HEK293 (cell line): Measurements from ENCODE around the gene BICD1.

Source experiments
- CTCF ChIP-seq: fragments of 450-650 bp; formaldehyde crosslinking; IDR thresholded peaks from 2 replicates; pipeline ENCODE4 v1.5.1; 2016; ENCODE audit warnings: missing biosample characterization, missing genetic modification characterization
- ZBTB17 ChIP-seq: fragments of 450-650 bp; formaldehyde crosslinking; IDR thresholded peaks from 2 replicates; pipeline ENCODE4 v1.5.1; 2016; ENCODE audit warnings: missing biosample characterization, missing genetic modification characterization
- ZNF266 ChIP-seq: fragments of 450-650 bp; formaldehyde crosslinking; IDR thresholded peaks from 2 replicates; pipeline ENCODE4 v1.5.1; 2016; ENCODE audit warnings: missing biosample characterization, missing genetic modification characterization, low read depth
- TF ChIP-seq, protein P1 (sequence below): fragments of 450-650 bp; formaldehyde crosslinking; IDR thresholded peaks from 2 replicates; pipeline ENCODE4 v1.5.1; 2016; ENCODE audit warnings: missing biosample characterization, missing genetic modification characterization

GRCh38 chr12:32303174-32303549 lies 196.5 kb downstream of the BICD1 start:
- no peak for TF ChIP-seq CTCF
- no peak for TF ChIP-seq ZBTB17
- TF ChIP-seq, protein P1, sequence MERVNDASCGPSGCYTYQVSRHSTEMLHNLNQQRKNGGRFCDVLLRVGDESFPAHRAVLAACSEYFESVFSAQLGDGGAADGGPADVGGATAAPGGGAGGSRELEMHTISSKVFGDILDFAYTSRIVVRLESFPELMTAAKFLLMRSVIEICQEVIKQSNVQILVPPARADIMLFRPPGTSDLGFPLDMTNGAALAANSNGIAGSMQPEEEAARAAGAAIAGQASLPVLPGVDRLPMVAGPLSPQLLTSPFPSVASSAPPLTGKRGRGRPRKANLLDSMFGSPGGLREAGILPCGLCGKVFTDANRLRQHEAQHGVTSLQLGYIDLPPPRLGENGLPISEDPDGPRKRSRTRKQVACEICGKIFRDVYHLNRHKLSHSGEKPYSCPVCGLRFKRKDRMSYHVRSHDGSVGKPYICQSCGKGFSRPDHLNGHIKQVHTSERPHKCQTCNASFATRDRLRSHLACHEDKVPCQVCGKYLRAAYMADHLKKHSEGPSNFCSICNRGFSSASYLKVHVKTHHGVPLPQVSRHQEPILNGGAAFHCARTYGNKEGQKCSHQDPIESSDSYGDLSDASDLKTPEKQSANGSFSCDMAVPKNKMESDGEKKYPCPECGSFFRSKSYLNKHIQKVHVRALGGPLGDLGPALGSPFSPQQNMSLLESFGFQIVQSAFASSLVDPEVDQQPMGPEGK, result no peak
- no peak for TF ChIP-seq ZNF266
